H1 (cell line): Measurements from ENCODE around the gene CRNKL1. TPM values are rescaled to one million over a fixed set of nuclear protein-coding genes. Genes with fewer than 3 reads are reported as not detected.

Source experiments
- CHD1 ChIP-seq: IDR thresholded peaks from 2 replicates; pipeline ENCODE4 v1.6.1; 2012; ENCODE audit warnings: low read depth, low read length, improper control_type of control experiment
- CREB1 ChIP-seq: IDR thresholded peaks from 2 replicates; pipeline ENCODE4 v1.6.1; 2012; ENCODE audit warnings: inconsistent platforms
- YY1 ChIP-seq: IDR thresholded peaks from 2 replicates; pipeline ENCODE4 v1.6.1; 2011; ENCODE audit warnings: low read depth, mild to moderate bottlenecking, low read length
- polyA plus RNA-seq, 7 experiments: library from polyadenylated mRNA; depleted of rRNA in 3 of 7; stranded (reverse) in 5 of 7; unstranded in 2 of 7; fragments of >200 nt in 5 of 7; fragments of 200-250 nt in 2 of 7; gene quantifications; 1 replicate in 5 of 7; 2 replicates in 1 of 7; 4 replicates in 1 of 7; pipeline versions ENCODE4 v1.2.1 to v1.2.3, GENCODE V29; 2011 to 2013; ENCODE audit warnings: missing spikeins in 2 of 7, mixed read lengths in 2 of 7
- total RNA-seq: library from RNA; stranded (reverse); fragmentation: NEBNext Ultra II Directional; extraction: Animal tissue kit (Norgen Biotek cat#: 25700); gene quantifications from 2 replicates; pipeline ENCODE4 v1.2.1, GENCODE V29; 2021
- TF ChIP-seq, protein P1 (sequence below), 3 experiments: IDR thresholded peaks; 1 replicate in 2 of 3; 2 replicates in 1 of 3; pipeline versions ENCODE4 v1.5.1 to v1.6.1; 2011; ENCODE audit warnings: low read length in 3 of 3, mild to moderate bottlenecking in 3 of 3, inconsistent platforms in 2 of 3, low read depth in 1 of 3, moderate library complexity in 1 of 3; ENCODE audit not compliant: insufficient read depth in 1 of 3; ENCODE audit errors: control extremely low read depth in 1 of 3

Gene CRNKL1
- total and polyA plus RNA-seq, 2 of the 8 experiments (the other 6 are each of a cell fraction or from before 2014, with no cell fraction given): 4.0 to 26.5 TPM

DNA sequence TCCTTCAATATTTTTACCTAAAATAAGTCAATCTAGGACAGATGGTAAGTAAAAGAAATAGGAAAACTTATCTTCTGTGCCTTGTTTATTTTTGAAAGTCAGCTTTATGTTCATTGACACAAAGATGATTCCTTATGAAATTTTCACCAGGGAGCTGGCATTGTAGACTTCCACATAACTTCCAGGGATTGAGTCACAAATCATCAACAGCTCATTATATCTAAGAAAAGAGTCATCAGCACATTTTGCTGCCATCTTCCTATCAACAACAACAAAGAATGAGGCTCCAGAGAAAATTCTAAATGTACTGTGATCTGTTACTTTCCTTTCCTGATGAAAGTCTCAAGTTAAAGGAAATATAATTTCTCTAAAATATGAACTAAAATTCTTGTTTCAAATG lies 48.6 kb upstream of the CRNKL1 start (continued):
- TF ChIP-seq, protein P1, sequence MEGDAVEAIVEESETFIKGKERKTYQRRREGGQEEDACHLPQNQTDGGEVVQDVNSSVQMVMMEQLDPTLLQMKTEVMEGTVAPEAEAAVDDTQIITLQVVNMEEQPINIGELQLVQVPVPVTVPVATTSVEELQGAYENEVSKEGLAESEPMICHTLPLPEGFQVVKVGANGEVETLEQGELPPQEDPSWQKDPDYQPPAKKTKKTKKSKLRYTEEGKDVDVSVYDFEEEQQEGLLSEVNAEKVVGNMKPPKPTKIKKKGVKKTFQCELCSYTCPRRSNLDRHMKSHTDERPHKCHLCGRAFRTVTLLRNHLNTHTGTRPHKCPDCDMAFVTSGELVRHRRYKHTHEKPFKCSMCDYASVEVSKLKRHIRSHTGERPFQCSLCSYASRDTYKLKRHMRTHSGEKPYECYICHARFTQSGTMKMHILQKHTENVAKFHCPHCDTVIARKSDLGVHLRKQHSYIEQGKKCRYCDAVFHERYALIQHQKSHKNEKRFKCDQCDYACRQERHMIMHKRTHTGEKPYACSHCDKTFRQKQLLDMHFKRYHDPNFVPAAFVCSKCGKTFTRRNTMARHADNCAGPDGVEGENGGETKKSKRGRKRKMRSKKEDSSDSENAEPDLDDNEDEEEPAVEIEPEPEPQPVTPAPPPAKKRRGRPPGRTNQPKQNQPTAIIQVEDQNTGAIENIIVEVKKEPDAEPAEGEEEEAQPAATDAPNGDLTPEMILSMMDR (IDR thresholded peaks at IDR 0.05; ENCODE audit: control extremely low read depth in 1 of 3, insufficient read depth in 1 of 3, low read depth in 1 of 3, low read length in 3 of 3): no peak
- no peak for TF ChIP-seq CHD1
- TF ChIP-seq YY1: no peak
- TF ChIP-seq CREB1: no peak
